22Rv1 (cell line): ENCODE measurements around the gene ATP11A.

Source experiments
- ZFX ChIP-seq: fragments of 450-650 bp; IDR thresholded peaks from 2 replicates; pipeline ENCODE4 v1.6.1; 2017; ENCODE audit warnings: antibody characterized with exemption, borderline replicate concordance
- TF ChIP-seq, protein P1 (sequence below): fragments of 450-650 bp; IDR thresholded peaks from 2 replicates; pipeline ENCODE4 v1.5.1; 2017; ENCODE audit warnings: mild to moderate bottlenecking

DNA sequence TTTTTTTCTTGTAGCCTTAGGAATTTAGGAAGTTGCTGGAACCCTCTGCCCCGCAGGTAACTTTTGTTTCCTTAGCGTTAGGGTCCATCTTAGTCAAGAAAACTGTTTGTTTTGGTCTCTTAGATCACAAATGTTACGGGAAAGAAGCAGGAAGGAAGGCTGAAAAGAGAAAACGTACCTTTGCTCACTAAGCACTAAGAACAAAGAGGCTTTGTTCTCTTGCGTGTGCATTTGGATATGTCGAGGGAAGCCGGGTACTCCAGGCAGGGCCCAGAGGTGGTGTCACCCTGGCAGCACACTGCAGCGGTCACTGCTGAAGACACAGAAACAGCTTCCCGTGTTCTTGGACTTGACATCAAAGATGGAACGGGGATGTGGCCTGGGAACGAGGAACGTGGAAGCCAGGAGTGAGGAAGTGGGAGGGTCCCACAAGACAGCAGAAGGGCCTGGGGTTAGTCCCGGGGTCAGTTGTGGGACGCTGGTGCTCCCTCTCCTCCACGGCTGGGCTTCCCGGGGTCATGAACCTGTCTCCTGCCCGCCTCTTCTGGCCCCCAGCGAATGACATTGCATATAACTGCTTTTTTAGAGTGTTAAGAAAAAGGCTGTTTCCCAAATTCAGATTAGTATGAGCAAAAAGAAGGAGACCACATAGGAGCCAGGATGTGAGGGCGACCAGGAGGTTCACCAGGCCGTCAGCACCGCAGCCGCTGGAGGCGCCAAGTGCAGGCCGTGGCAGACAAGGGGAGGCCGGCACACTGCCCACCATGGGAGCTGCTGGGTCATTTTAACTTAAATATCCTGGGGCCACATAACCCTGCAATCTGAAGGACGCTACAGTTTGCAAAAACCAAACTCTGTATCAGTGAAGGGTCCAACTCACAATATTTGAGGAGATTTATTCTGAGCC is 31.6 kb downstream of the ATP11A start:
- TF ChIP-seq, protein P1, sequence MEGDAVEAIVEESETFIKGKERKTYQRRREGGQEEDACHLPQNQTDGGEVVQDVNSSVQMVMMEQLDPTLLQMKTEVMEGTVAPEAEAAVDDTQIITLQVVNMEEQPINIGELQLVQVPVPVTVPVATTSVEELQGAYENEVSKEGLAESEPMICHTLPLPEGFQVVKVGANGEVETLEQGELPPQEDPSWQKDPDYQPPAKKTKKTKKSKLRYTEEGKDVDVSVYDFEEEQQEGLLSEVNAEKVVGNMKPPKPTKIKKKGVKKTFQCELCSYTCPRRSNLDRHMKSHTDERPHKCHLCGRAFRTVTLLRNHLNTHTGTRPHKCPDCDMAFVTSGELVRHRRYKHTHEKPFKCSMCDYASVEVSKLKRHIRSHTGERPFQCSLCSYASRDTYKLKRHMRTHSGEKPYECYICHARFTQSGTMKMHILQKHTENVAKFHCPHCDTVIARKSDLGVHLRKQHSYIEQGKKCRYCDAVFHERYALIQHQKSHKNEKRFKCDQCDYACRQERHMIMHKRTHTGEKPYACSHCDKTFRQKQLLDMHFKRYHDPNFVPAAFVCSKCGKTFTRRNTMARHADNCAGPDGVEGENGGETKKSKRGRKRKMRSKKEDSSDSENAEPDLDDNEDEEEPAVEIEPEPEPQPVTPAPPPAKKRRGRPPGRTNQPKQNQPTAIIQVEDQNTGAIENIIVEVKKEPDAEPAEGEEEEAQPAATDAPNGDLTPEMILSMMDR = no peak
- no peak for TF ChIP-seq ZFX
